SK-N-MC (cell line): ENCODE measurements around the gene TRAF6.

Experiments used
- EZH2 ChIP-seq: fragments of 200-600 bp; sonication (generic); IDR thresholded peaks from one replicate; pipeline ENCODE4 v1.6.1; 2017; ENCODE audit warnings: antibody characterized with exemption
- FOXP2 ChIP-seq: optimal IDR thresholded peaks from 2 replicates; pipeline ENCODE3; 2011; ENCODE audit warnings: mild to moderate bottlenecking, moderate library complexity; ENCODE audit not compliant: insufficient read depth; ENCODE audit errors: extremely low read length, control extremely low read depth
- POLR2AphosphoS5 ChIP-seq: IDR thresholded peaks from 2 replicates; pipeline ENCODE4 v1.6.1; 2012; ENCODE audit warnings: mild to moderate bottlenecking, low read depth, low read length, borderline replicate concordance

- TF ChIP-seq POLR2AphosphoS5 (no peak), EZH2 (no peak), FOXP2 (no peak)
Measured at GRCh38 chr11:36459046-36459445, 51.0 kb downstream of the TRAF6 start.
